Stimulated activated naive CD8-positive, alpha-beta T cell treated with anti-CD3 and anti-CD28 coated beads, Interleukin-15, amount 100 ng/mL, for 72 hours (primary cell): ENCODE measurements around the gene ACTL6B.

Experiments used
- ATAC-seq: fragments of 150-1000 bp; cut with Tn5 transposase; 2 replicates; pipeline ENCODE4 v1.10.0; 2021; ENCODE audit warnings: mild to moderate bottlenecking, moderate library complexity
- DNase-seq, 2 donors: peaks; one replicate each; pipeline ENCODE4 v3.0.0; 2021 to 2022
- H3K27ac Mint-ChIP-seq, 2 donors: one replicate each; pipeline ENCODE4 v1.8.0; 2022; ENCODE audit warnings: mild to moderate bottlenecking in 2 of 2, mixed read lengths in 2 of 2, moderate library complexity in 2 of 2
- H3K27me3 Mint-ChIP-seq: one replicate; pipeline ENCODE4 v1.8.0; 2022; ENCODE audit warnings: mixed read lengths
- H3K4me1 Mint-ChIP-seq: one replicate; pipeline ENCODE4 v1.8.0; 2022; ENCODE audit warnings: mild to moderate bottlenecking, mixed read lengths
- H3K4me3 Mint-ChIP-seq, 2 donors: one replicate each; pipeline ENCODE4 v1.8.0; 2022; ENCODE audit warnings: mild to moderate bottlenecking in 2 of 2, mixed read lengths in 2 of 2, moderate library complexity in 1 of 2
- H3K9me3 Mint-ChIP-seq, 2 donors: one replicate each; pipeline ENCODE4 v1.8.0; 2022; ENCODE audit warnings: mixed read lengths in 2 of 2

Gene ACTL6B

DNA sequence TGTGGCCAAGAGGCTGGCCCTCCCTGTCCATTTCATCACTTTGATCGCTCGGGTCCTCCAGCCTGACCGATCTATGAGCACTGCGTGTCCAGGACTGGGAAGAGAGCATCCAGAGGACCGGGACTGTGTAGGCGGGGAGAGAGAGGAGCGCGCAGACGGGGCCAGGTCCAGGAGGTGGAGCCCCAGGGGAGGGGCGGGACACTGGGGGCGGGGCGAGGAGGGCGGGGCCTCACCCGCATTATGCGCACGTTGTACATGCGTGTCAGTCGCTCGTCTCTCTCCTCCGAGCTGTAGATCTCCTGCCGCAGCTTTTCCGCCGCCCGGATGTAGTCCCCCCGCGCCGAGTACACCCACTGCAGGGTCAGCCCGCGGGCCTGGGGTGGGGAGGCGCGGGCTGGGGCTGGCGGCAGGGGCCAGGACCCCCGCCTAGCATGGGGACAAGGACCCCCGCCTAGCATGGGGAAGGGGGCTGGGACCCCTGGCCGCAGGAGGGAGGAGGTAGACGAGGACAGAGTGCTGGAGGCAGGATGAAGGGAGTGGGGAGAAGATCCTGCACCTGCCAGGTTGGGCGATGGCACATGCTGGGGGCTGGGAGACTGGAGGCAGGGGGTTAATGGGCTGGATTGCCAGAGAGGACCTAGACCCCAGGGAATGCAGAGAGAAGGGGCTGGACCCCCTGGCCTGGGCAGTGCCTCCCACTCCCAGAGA lies 29.6 kb downstream of the ACTL6B start:
- peaks cover 56% of the 10 kb centered on the region for H3K4me1 Mint-ChIP-seq
- peak overlapping the region; percentile 80 to 82 for H3K4me3 Mint-ChIP-seq
- ATAC-seq (peak; percentile 97), DNase-seq (peak; percentile 77 to 81)
- H3K27ac Mint-ChIP-seq: peak overlapping the region; percentile 76 to 88
- H3K9me3 Mint-ChIP-seq: no peaks in the 10 kb centered on the region
- no peaks in the 10 kb centered on the region for H3K27me3 Mint-ChIP-seq

DNA sequence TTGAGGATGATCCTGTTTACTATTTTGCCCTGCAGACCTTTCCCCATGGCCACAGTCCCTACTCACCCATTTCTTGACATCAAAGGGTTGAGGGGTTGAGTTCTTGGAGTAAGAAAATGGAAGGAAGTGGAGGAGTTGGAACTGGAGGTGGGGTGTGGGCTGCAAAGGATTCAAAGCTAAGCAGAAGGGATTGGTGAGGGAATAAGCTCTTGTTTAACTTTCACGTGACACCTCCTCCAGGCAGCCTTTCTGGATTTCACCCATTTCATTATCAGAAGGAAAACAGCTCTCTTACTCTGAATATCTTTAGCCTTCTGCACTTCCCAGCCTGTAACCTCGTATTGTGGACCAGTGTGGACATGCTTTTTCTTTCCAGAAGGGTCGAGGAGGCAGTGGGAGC lies 30.2 kb downstream of the ACTL6B start:
- Mint-ChIP-seq H3K9me3 (no peaks in the 10 kb centered on the region), H3K27me3 (no peaks in the 10 kb centered on the region), H3K27ac (no peak overlapping the region), H3K4me1 (peaks cover 55% of the 10 kb centered on the region), H3K4me3 (peak overlapping the region; percentile 80 to 82)
- no peak for ATAC-seq
- DNase-seq: no peak

DNA sequence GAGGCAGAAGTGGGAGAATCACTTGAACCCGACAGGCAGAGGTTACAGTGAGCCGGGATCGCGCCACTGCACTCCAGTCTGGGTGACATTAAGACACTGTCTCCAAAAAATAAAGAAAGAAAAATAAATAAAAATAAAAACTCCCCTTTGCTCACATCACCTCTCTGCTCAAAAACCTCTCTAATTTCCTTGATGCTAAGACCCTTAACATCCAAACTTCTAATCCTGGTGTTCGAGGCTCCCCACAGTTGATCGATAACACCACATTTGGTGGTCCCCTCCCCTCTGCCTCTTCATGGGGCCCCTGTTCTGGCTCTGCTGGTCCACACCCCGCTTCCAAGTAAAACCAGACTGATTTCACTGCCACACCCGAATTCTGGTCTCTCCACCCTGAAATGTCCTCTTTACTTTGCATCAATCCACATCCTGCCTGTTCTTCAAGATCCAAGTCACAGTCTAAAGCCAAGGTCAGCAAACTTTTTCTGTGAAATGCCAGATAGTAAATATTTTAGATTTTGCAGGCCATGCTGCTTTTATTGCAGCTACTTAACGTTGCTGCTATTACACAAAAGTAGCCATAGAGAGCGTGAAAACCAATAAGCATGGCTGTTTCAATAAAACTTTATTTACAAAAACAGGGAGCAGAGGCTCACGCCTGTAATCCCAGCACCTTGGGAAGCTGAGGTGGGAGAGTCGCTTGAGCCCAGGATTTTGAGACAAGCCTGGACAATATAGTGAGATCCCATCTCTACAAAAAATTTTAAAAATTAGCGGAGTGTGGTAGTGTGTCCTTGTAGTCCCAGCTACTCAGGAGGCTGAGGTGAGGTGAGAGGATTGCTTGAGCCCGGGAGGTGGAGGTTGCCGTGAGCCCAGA lies 32.1 kb downstream of the ACTL6B start:
- no peak for DNase-seq
- no peaks in the 10 kb centered on the region for H3K27me3 Mint-ChIP-seq
- H3K27ac Mint-ChIP-seq: no peak overlapping the region
- H3K9me3 Mint-ChIP-seq: no peaks in the 10 kb centered on the region
- peaks cover 38% of the 10 kb centered on the region for H3K4me1 Mint-ChIP-seq
- no peak overlapping the region for H3K4me3 Mint-ChIP-seq
- ATAC-seq: no peak

DNA sequence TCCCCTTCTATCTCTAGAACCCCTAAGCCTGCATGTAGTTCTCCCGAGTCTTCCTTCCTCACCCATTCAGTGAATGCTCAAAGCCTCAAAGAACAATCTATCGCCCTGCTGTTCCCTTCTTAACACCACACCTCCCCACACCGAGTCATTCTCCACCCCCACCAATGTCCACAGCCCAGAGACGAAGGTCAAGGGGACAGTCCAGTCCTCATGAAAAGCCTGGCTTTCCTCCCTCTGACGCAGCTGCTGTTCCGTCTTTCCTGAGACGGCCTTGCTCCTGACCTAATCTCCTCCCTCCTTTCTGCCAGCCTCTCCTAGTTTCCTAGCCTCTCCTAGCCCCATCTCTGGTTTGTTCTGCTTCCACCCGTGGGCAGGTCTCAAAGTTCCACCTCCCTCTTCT lies 34.7 kb downstream of the ACTL6B start:
- no peak for DNase-seq
- Mint-ChIP-seq H3K27me3 (no peaks in the 10 kb centered on the region), H3K27ac (no peak overlapping the region), H3K4me1 (peaks cover 12% of the 10 kb centered on the region), H3K4me3 (no peak overlapping the region), H3K9me3 (no peaks in the 10 kb centered on the region)
- ATAC-seq: no peak

DNA sequence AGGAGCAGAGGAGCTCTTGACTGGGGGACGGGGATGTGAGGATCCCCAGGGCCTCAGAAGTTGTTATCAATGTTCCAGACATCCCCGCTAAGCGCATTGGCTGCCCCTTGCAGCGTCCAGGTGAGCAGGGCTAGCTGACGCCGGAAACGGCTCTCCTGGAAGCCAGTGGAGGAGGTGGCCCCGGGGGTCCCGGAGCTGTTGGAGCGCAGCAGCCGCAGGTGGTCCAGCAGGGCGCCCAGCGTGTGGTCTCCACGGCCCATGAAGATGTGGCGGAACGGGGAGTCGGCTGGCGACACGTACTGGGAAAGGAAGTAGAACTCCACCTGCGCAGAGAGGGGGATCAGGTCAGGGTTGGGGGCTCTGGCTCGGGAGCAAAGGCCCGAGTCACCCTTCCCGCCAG lies 35.4 kb downstream of the ACTL6B start:
- Mint-ChIP-seq H3K4me1 (peaks cover 5% of the 10 kb centered on the region), H3K27ac (no peak overlapping the region), H3K9me3 (no peaks in the 10 kb centered on the region), H3K27me3 (no peaks in the 10 kb centered on the region), H3K4me3 (no peak overlapping the region)
- ATAC-seq: no peak
- DNase-seq: no peak

DNA sequence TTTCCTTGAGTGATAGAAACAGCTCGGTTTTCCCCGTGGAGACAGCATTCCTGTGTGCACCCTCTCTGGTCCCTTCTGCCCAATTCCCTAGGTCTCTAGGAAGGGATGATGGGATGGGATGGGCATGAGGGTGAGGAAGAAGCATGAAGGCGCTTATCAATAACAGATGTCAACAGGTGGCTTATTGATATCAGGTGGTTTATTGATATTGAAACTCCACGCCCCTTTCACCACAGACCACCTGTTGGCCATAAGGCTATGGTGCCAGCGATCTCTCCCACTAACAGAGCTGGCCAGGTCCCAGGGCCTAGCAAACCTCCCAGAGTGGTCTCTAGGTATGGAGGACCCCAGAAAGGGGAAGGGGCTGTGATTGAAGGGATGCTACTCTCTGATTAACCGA lies 36.0 kb downstream of the ACTL6B start:
- no peak overlapping the region for H3K4me3 Mint-ChIP-seq
- ATAC-seq (no peak), DNase-seq (no peak)
- H3K27ac Mint-ChIP-seq: no peak overlapping the region
- no peaks in the 10 kb centered on the region for H3K4me1 Mint-ChIP-seq
- no peaks in the 10 kb centered on the region for H3K9me3 Mint-ChIP-seq
- no peaks in the 10 kb centered on the region for H3K27me3 Mint-ChIP-seq

DNA sequence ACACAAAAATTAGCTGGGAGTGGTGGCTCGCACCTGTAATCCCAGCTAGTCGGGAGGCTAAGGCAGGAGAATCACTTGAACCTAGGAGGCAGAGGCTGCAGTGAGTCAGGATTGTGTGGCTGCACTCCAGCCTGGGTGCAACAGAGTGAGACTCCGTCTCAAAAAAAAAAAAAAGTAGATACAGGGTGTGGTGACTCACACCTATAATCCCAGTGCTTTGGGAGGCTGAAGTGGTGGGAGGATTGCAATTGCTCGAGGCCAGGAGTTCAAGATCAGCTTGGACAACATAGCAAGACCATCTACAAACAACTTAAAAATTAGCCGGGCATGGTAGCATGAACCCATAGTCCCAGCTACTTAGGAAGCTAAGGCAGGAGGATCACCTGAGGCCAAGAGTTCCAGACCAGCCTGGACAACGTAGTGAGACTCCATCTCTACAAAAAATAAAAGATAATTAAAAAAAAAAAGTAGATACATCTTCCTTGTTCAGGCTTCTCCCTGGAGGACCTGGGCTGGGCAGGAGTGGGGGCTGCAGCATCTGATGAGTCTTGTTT lies 41.9 kb downstream of the ACTL6B start:
- H3K27ac Mint-ChIP-seq: no peak overlapping the region
- H3K9me3 Mint-ChIP-seq: no peaks in the 10 kb centered on the region
- DNase-seq: no peak
- H3K27me3 Mint-ChIP-seq: no peaks in the 10 kb centered on the region
- H3K4me3 Mint-ChIP-seq: no peak overlapping the region
- H3K4me1 Mint-ChIP-seq: peaks cover 22% of the 10 kb centered on the region
- no peak for ATAC-seq

DNA sequence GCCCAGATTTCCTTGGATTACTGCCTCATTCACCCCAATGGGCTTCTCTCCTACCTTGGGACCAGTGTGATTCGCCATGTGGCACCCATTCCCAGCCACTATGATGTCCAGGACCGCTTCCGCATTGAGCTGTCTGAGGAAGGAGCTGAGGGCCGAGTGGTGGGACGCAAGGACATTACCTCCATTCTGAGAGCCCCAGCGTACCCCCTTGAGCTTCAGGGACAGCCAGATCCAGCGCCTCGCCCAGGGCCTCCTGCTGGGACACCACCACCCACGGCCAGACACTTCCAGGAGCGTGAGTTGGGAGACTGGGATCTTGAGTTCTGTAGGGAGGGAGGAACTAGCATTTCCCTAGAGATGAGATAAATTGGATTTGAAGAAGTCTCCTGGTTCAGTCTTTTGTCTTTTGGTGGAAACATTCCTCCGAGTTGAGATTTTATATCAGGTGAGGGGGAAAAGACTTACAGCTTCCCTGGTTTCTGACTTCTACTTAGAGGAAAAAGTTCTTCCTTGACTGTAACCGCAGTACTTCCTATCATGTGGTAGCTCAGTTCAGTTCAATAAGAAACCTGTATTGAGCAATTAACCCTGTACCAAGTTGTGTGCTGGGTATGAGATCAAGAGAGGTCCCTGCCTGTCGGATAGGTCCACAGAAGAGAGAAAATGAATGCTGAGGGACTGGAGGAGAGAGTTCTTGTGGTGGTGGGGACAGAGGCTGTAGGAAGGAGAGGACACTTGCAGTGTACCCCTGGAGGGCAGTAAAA lies 42.7 kb downstream of the ACTL6B start:
- H3K27ac Mint-ChIP-seq: no peak overlapping the region
- H3K27me3 Mint-ChIP-seq: no peaks in the 10 kb centered on the region
- no peaks in the 10 kb centered on the region for H3K9me3 Mint-ChIP-seq
- peak overlapping the region; percentile 99 to 100 for H3K4me3 Mint-ChIP-seq
- DNase-seq (no peak), ATAC-seq (no peak)
- peaks cover 22% of the 10 kb centered on the region for H3K4me1 Mint-ChIP-seq

DNA sequence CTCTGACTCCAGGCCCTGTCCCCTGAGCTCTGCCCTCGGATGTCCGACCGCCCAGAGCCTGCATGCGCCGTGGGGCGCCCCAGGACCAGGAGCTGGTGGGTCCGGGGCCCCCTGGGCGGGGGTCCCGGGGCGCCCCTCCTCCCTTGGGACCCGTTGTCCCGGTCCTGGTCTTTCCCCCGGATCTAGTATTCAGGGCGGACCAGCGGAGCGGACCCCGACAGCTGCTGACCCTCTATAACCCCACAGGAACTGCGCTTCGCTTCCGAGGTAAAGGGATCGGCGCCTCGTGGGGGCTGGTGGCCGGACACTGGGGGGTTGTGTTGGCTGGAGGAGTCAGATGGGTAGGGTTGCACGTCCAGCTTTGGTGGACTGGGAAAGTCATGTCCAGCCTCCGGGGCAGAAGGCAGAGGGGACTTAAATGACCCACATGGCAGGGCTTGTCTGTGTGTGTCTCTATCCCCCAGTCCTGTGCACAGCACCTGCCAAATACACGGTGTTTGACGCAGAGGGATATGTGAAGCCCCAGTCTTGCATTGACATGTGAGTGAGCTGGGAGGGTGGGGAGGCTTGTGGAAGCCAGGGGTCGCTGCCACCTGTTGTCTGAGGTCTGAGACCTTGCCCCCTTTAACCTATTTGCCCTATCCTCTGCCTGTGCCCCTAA lies 43.4 kb downstream of the ACTL6B start:
- DNase-seq (peak in 1 of 2 donors; percentile 30), ATAC-seq (peak; percentile 4)
- no peaks in the 10 kb centered on the region for H3K27me3 Mint-ChIP-seq
- no peak overlapping the region for H3K27ac Mint-ChIP-seq
- H3K4me3 Mint-ChIP-seq: peak overlapping the region; percentile 99 to 100
- no peaks in the 10 kb centered on the region for H3K9me3 Mint-ChIP-seq
- H3K4me1 Mint-ChIP-seq: peaks cover 22% of the 10 kb centered on the region

DNA sequence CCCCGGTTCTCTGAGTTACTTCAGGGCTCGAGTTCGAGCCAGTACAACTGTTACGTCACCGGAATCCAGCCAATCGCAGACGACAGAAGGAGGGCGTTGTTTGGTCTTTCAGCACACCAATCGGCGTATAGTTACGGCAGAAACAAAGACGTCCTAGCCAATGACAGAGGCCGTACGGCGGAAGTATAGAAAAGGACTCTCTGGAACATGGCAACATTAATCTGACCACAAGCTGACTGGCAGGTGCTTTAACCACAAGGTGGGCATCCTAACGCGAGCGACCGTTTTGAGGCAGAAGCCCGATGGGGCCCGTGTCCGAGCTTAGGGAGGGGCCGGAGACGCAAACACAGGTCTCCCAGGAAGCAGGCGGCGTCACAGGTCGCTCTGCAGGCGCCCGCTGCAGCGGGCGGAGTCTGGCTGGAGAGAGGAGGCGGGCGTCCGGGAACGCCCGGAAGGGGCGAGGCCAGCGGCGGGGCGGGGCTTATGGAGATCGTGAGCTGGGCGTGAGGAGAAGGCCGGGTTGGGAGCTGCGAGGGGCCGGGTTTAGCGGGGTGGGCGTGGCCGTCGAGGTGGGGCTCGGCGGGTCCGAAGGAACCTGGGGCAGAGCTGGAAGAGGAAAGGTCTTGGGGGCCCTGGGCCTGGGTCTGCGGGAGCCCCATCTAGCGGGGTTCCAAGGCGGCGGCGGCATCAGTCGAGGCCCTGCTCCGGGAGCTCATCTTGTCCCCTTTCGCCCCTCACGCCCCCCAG lies 44.1 kb downstream of the ACTL6B start, which contains the start of gene MOSPD3:
TSS of gene MOSPD3 (plus strand) at position 558 of the 747 bp plus-strand sequence. CDS start 252 bp downstream, outside the sequence.
- H3K27me3 Mint-ChIP-seq: no peaks in the 10 kb centered on the region
- no peaks in the 10 kb centered on the region for H3K9me3 Mint-ChIP-seq
- peak; percentile 95 for ATAC-seq
- peaks cover 22% of the 10 kb centered on the region for H3K4me1 Mint-ChIP-seq
- peak within 1 kb of the TSS; percentile 99 to 100 for H3K4me3 Mint-ChIP-seq
- peak; percentile 98 to 99 for DNase-seq
- H3K27ac Mint-ChIP-seq: peak within 1 kb of the TSS; percentile 97 to 99

DNA sequence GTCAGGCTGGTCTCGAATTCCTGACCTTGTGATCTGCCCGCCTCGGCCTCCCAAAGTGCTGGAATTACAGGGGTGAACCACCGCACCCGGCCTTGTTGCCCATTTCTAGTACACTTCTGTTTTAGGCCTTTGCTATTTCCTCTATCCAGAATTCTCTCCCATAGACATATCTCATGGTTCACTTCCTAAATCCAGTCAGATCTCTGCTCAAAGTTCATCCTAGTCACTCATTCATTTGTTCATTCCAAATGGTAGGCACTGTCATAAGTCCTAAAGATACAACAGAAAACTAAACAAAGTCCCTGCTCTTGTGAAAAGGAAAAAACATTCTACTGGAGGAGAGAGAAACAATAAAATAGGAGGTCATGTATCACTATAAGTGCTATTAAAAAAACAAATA lies 46.3 kb downstream of the ACTL6B start:
- Mint-ChIP-seq H3K27ac (no peak overlapping the region), H3K9me3 (no peaks in the 10 kb centered on the region), H3K4me3 (peak overlapping the region in 1 of 2 donors; percentile 26), H3K4me1 (peaks cover 33% of the 10 kb centered on the region), H3K27me3 (peaks cover 11% of the 10 kb centered on the region)
- no peak for ATAC-seq
- no peak for DNase-seq

DNA sequence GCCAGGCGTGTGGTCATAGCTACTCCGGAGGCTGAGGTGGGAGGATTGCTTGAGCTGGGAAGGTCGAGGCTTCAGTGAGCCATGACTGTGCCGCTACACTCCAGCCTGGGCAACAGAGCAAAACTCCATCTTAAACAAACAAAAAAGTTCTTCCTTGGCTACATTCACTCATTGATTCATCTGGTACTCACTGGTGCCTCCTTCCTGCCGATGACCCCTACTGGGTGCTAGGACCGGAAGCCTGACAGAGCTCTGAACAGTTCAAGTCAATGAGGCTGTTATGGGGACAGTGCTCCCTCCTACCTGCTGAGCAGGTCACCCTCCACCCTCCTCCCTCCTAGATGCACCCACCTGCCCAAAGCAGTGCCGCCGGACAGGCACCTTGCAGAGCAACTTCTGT lies 49.1 kb downstream of the ACTL6B start:
- peaks cover 27% of the 10 kb centered on the region for H3K4me1 Mint-ChIP-seq
- no peak overlapping the region for H3K27ac Mint-ChIP-seq
- H3K9me3 Mint-ChIP-seq: no peaks in the 10 kb centered on the region
- peaks cover 11% of the 10 kb centered on the region for H3K27me3 Mint-ChIP-seq
- no peak for ATAC-seq
- no peak overlapping the region for H3K4me3 Mint-ChIP-seq
- no peak for DNase-seq

DNA sequence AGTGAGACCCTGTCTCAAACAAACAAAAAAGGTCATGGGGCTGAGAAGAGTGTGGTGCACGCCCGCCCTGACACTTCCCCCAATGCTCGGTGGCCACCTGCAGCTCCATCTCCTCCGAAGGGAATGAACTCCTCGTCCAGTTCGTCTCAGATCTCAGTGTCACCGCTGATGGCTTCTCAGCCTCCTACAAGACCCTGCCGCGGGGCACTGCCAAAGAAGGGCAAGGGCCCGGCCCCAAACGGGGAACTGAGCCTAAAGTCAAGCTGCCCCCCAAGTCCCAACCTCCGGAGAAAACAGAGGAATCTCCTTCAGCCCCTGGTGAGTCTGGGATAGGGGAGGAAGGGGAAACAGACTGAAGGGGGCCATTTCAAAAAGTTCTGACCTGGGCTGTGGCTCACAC lies 49.9 kb downstream of the ACTL6B start:
- H3K9me3 Mint-ChIP-seq: no peaks in the 10 kb centered on the region

More for the DNA sequence above, 49.9 kb downstream of the ACTL6B start:
- no peak overlapping the region for H3K4me3 Mint-ChIP-seq
- no peak for ATAC-seq
- H3K27ac Mint-ChIP-seq: no peak overlapping the region
- DNase-seq: no peak
- H3K27me3 Mint-ChIP-seq: peaks cover 11% of the 10 kb centered on the region
- H3K4me1 Mint-ChIP-seq: peaks cover 26% of the 10 kb centered on the region
